Gastroesophageal sphincter (tissue), 4 donors: ENCODE results near the gene LAD1. TPM values are rescaled to one million over a fixed set of nuclear protein-coding genes. Genes with fewer than 3 reads are reported as not detected.

Source experiments
- ATAC-seq: fragments of 150-250 bp; one replicate; pipeline ENCODE4 v1.9.1; 2016; ENCODE audit warnings: mild to moderate bottlenecking, moderate library complexity
- H3K27ac ChIP-seq, 4 donors: fragments of 200-600 bp; sonication (generic) in 3 of 4; 1 replicate in 3 of 4; 2 replicates in 1 of 4; pipeline ENCODE4 v1.5.1; 2016 to 2019
- H3K27me3 ChIP-seq: fragments of 200-600 bp; sonication (generic); one replicate; pipeline ENCODE4 v1.5.1; 2019
- H3K36me3 ChIP-seq, 2 donors: fragments of 200-600 bp; sonication (generic); one replicate each; pipeline ENCODE4 v1.5.1; 2019; ENCODE audit warnings: control low read depth in 1 of 2
- H3K4me1 ChIP-seq, 3 donors: fragments of 200-600 bp; sonication (generic); 1 replicate in 2 of 3; 2 replicates in 1 of 3; pipeline ENCODE4 v1.5.1; 2016 to 2019; ENCODE audit warnings: control low read depth in 2 of 3
- H3K4me3 ChIP-seq, 2 donors: fragments of 200-600 bp; sonication (generic); one replicate each; pipeline ENCODE4 v1.5.1; 2019; ENCODE audit warnings: mild to moderate bottlenecking in 1 of 2, moderate library complexity in 1 of 2
- H3K9me3 ChIP-seq, 3 donors: fragments of 200-600 bp; sonication (generic); one replicate each; pipeline ENCODE4 v1.5.1; 2017 to 2019; ENCODE audit warnings: control low read depth in 2 of 3
- EP300 ChIP-seq: sonication (generic); formaldehyde crosslinking; IDR thresholded peaks from one replicate; pipeline ENCODE4 v1.6.1; 2017; ENCODE audit warnings: antibody characterized with exemption, mild to moderate bottlenecking
- POLR2A ChIP-seq, 2 donors: fragments of 450-650 bp; IDR thresholded peaks; one replicate each; pipeline ENCODE4 v1.6.1; 2017; ENCODE audit warnings: antibody characterized with exemption in 2 of 2, mild to moderate bottlenecking in 2 of 2, moderate library complexity in 1 of 2
- POLR2AphosphoS5 ChIP-seq: sonication (generic); formaldehyde crosslinking; IDR thresholded peaks from one replicate; pipeline ENCODE4 v1.6.1; 2017; ENCODE audit warnings: antibody characterized with exemption
- WGBS, 2 donors: methylation state at CpG; one replicate each; pipeline ENCODE4 v1.1.5; 2018; ENCODE audit warnings: low coverage in 1 of 2; 5-methylcytosine and 5-hydroxymethylcytosine counted together
- total RNA-seq, 4 donors: library from RNA; depleted of rRNA; stranded (reverse); fragments of >200 nt; gene quantifications; one replicate each; pipeline ENCODE4 v1.1.0, GENCODE V29; 2016
- TF ChIP-seq, protein P1 (sequence below), 4 experiments: fragments of 200-600 bp in 2 of 4; fragments of 450-650 bp in 2 of 4; sonication (generic) in 1 of 4; IDR thresholded peaks; one replicate each; pipeline ENCODE4 v1.5.1; 2017 to 2019; ENCODE audit warnings: antibody characterized with exemption in 4 of 4, mild to moderate bottlenecking in 2 of 4, moderate library complexity in 2 of 4

LAD1 gene, protein sequence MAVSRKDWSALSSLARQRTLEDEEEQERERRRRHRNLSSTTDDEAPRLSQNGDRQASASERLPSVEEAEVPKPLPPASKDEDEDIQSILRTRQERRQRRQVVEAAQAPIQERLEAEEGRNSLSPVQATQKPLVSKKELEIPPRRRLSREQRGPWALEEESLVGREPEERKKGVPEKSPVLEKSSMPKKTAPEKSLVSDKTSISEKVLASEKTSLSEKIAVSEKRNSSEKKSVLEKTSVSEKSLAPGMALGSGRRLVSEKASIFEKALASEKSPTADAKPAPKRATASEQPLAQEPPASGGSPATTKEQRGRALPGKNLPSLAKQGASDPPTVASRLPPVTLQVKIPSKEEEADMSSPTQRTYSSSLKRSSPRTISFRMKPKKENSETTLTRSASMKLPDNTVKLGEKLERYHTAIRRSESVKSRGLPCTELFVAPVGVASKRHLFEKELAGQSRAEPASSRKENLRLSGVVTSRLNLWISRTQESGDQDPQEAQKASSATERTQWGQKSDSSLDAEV
- total RNA-seq = 10 to 100 TPM in 1 of 4 donors, 1 to 10 TPM in 3; 1.2 to 24.1 (median 1.9) TPM

DNA sequence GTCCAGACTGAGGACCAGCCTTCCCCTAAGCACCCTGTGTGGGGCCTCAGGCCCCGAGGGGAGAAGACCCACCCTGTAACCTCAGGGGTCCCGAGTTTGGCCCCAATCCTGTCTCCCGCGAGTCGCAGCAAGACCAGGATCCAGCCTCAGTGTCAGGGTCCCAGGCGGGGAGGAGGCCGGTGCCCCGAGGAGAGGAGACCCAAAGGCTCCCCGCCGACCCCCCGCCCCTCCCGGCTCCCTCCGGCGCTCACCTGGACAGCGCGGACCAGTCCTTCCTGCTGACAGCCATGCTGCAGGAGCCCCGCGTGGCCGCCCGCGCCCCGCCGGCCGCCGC is at the start of gene LAD1:
Gene LAD1, minus strand, starts transcription at position 307 of the 334 bp plus-strand sequence. Its CDS starts 18 bp downstream, at position 289.
- TF ChIP-seq POLR2A (IDR thresholded peaks at IDR 0.05) (no peak), POLR2AphosphoS5 (no peak), EP300 (no peak)
- TF ChIP-seq, protein P1, sequence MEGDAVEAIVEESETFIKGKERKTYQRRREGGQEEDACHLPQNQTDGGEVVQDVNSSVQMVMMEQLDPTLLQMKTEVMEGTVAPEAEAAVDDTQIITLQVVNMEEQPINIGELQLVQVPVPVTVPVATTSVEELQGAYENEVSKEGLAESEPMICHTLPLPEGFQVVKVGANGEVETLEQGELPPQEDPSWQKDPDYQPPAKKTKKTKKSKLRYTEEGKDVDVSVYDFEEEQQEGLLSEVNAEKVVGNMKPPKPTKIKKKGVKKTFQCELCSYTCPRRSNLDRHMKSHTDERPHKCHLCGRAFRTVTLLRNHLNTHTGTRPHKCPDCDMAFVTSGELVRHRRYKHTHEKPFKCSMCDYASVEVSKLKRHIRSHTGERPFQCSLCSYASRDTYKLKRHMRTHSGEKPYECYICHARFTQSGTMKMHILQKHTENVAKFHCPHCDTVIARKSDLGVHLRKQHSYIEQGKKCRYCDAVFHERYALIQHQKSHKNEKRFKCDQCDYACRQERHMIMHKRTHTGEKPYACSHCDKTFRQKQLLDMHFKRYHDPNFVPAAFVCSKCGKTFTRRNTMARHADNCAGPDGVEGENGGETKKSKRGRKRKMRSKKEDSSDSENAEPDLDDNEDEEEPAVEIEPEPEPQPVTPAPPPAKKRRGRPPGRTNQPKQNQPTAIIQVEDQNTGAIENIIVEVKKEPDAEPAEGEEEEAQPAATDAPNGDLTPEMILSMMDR (IDR thresholded peaks at IDR 0.05) = no peak
- H3K4me3 ChIP-seq = peak within 1 kb of the TSS in 1 of 2 donors; percentile 29
- H3K36me3 ChIP-seq = no peaks in the 10 kb centered on the region
- no CpG with 5 or more reads among the region's 25 CpGs for WGBS, 2 donors
- peaks cover 64% of the 10 kb centered on the region for H3K27me3 ChIP-seq
- no peak within 1 kb of the TSS for H3K27ac ChIP-seq
- no peak for ATAC-seq
- peaks cover 0 to 11% (median 7%) of the 10 kb centered on the region in 3 donors for H3K4me1 ChIP-seq
- H3K9me3 ChIP-seq = no peaks in the 10 kb centered on the region

DNA sequence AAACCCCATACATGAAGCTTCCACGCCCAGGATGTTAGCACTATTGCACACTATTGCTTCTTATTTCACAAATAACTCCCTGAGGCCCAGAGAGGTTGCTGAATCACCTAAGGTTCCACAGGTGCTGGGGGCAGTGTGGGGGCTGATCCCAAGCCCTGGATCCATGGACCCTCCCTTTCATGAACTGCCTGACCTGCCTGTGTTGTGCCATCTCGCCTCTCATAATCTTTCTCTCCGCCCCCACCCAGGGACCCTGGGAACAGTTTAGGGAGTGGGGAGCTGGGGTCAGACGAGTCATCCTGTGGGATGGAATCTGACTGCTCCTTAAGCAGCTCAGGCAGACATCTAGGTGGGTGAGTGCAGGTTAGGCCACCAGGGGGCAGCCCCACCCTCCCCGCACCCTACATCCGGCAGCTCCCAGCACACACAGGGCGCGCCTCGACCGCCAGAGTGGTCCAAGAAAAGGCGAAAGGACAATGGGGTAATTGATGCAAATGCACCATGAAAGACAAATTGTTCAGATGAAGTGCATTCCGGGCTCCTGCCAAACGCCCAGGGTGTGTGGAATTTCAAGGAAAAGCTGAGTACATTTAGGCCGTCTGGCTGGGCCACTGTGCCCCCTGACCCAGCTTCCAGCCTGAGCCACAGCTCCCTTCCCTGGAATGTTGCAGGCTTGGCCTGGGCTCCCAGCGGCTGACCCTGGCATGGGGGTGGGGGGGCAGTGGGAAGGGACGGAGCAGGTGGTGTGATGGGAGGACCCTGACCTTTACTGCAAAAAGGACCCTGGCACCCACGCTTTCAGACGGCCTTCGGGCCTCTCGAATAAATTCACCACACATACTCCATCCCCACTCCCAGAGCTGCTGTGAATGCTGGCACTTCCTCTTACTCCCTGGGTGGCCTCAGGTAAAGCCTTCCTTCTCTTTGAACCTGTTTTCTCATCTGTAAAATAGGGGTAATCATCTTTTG is 49.1 kb upstream of the LAD1 start:
- WGBS, 2 donors = 42 to 61% methylated on average over 6 to 9 of the region's 20 CpGs
- peaks cover 0 to 43% (median 14%) of the 10 kb centered on the region in 3 donors for H3K4me1 ChIP-seq

DNA sequence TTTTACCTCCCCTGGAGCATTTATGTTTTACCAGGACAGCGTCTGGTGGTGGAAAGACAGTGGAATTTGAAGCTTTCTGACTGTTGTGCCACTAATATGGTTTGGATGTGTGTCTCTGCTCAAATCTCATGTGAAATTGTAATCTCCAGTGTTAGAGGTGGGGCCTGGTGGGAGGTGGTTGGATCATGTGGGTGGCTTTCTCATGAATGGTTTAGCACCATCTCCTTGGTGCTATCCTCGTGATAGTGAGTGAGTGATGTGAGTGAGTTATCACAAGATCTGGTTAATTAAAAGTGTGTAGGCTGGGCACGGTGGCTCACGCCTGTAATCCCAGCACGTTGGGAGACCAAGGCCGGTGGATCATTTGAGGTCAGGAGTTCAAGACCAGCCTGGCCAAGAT is 46.2 kb upstream of the LAD1 start:
- no peak for ATAC-seq
- no peaks in the 10 kb centered on the region for H3K9me3 ChIP-seq
- TF ChIP-seq POLR2AphosphoS5 (no peak), POLR2A (IDR thresholded peaks at IDR 0.05) (no peak)
- TF ChIP-seq, protein P1 (IDR thresholded peaks at IDR 0.05) = no peak
- 96 to 100% methylated on average over 3 to 4 of the region's 6 CpGs for WGBS, 2 donors
- H3K27ac ChIP-seq = no peak overlapping the region
- no peaks in the 10 kb centered on the region for H3K36me3 ChIP-seq
- H3K27me3 ChIP-seq = no peaks in the 10 kb centered on the region
- peaks cover 0 to 29% (median 6%) of the 10 kb centered on the region in 3 donors for H3K4me1 ChIP-seq
- no peak overlapping the region for H3K4me3 ChIP-seq

More for the DNA sequence above, 49.1 kb upstream of the LAD1 start:
- ATAC-seq = peak; percentile 83
- H3K4me3 ChIP-seq = no peak overlapping the region
- no peak for TF ChIP-seq POLR2A (IDR thresholded peaks at IDR 0.05)
- TF ChIP-seq, protein P1 (IDR thresholded peaks at IDR 0.05) = peak in 3 of 4 experiments; percentile 80 to 93 (median 90)
- TF ChIP-seq POLR2AphosphoS5 = peak; percentile 67
- H3K27me3 ChIP-seq = no peaks in the 10 kb centered on the region
- H3K27ac ChIP-seq = peak overlapping the region in 3 of 4 donors; percentile 22 to 63 (median 61)
- H3K9me3 ChIP-seq = no peaks in the 10 kb centered on the region
- no peaks in the 10 kb centered on the region for H3K36me3 ChIP-seq

DNA sequence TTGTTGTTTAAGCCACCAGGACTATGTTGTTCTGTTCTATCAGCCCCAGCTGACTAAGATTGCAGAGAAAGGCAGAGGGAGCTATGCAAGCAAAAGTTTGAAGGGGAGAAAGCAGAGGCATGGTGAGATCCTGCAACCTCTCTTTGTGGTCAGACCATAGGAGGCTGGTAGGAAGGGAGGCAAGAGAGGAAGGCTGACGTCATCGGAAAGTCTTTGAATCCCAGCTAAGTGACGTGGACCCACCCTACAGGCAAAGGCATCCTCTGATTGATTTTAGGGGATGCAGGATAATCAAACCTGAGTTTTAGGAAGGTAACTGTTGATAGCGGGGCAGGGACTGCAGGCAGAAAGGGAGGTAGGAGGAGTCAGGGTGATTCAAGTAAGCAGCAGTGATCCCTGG is 45.7 kb upstream of the LAD1 start:
- ATAC-seq = no peak
- Histone ChIP-seq H3K27ac (no peak overlapping the region), H3K4me3 (no peak overlapping the region), H3K9me3 (no peaks in the 10 kb centered on the region), H3K27me3 (no peaks in the 10 kb centered on the region), H3K36me3 (no peaks in the 10 kb centered on the region), H3K4me1 (peaks cover 0 to 24% (median 6%) of the 10 kb centered on the region in 3 donors)
- TF ChIP-seq POLR2A (IDR thresholded peaks at IDR 0.05) (no peak), POLR2AphosphoS5 (no peak), EP300 (no peak)
- TF ChIP-seq, protein P1 (IDR thresholded peaks at IDR 0.05) = no peak
- WGBS, 2 donors = 70 to 75% methylated on average over 2 to 4 of the region's 4 CpGs
